Urothelium cell line (cell line): ENCODE results near the gene IL13.
"Not testable (repeated sequence)": the region's sequence is repeated elsewhere in the genome, so short reads cannot be mapped to it uniquely, and the experiment has no call there.

Experiments used
- DNase-seq: peaks from one replicate; pipeline ENCODE4 v3.0.0; 2011; ENCODE audit warnings: low spot score, mixed read lengths
- FAIRE-seq: peaks from 2 replicates; lab custom pipeline; 2011; peaks lifted over from hg19 to GRCh38; lab: Jason Lieb, UNC

Gene IL13

DNA sequence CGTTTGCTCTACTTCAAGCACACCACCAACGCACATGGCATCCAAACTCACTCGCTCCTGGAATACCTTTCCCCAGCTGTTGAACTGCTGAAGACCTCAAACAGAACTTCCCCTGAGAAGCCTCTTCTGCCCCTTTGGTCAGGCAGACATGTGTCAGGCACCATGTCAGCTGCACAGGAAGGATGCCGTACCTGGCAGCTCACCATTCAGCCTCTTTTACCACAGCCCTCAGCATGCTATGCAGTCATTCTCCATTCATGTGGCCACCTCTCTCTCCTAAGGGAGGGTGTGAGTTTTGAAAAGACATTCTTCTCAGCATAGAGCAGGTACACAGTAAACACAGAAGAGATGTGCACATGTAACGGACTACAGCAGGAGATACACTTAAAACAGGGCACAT, 30.0 kb downstream of the IL13 start:
- no peak for FAIRE-seq
- DNase-seq: no peak

DNA sequence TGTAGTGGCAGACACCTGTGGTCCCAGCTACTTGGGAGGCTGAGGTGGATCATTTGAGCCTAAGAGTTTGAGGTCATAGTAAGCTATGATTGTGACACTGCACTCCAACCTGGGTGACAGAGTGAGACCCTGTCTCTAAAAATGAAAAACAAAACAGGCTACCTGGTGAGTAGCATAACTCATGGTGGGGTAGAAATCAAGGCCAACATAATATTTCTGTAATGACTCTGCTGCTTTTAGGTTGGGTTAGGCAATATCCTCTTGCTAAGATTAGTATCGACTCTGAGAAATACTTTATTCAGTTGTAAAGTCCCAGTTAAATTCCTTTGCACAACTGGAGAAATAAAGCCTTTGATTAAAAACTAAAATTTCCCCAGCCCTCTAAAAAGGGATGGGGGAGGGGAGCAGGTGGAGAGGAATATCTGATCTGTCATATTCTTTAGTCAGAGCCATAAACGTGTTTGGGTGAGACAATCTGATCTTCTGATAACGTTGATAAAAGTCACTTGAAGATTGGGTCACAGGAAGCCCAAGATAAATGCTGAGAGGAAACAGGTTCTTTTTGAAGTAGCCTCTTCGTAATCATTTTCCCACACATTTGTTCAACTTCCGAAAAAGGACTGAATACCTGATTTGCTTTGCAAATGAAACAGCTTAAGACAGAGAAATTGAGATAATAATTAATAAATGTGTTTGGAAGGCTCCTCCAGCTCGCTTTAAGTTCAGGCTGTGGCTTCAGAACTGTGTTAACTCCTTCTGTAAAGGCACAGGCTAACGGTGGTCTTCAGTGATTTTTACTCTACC, 30.8 kb downstream of the IL13 start:
- FAIRE-seq: no peak
- DNase-seq: no peak

DNA sequence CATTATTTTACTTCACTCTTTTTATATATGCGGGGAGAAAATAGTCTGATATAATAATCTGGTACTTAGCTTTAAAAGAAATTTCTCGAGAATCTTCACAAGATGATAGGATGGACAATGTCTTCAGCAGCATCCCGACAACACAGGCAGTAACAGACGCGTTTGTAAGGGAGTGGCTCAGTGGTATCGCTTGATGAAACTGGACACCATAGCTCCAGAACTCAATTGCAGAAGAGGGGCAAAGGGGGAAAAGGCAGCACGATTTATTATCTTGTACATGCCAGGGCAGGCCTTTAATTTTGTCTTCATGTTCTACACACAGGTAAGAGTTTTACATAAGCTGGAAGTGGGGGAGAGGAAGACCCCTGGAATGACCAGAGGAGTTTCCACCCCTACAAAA, 31.5 kb downstream of the IL13 start:
- FAIRE-seq (no peak), DNase-seq (no peak)

DNA sequence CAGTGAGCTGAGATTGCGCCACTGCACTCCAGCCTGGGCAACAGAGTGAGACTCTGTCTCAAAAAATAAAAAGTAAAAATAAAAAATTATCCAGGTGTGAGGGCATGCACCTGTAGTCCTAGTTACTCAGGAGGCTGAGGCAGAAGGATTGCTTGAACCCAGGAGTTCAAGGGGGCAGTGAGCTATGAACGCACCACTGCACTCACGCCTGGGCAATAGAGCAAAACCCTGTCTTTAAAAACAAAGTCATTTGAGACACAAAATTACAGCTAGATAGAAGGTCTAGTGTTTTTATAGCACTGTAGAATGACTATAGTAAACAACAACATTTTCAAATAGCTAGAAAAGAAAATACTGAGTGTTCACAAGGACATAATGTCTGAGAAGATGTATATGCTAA, 32.2 kb downstream of the IL13 start:
- DNase-seq (no peak), FAIRE-seq (no peak)

DNA sequence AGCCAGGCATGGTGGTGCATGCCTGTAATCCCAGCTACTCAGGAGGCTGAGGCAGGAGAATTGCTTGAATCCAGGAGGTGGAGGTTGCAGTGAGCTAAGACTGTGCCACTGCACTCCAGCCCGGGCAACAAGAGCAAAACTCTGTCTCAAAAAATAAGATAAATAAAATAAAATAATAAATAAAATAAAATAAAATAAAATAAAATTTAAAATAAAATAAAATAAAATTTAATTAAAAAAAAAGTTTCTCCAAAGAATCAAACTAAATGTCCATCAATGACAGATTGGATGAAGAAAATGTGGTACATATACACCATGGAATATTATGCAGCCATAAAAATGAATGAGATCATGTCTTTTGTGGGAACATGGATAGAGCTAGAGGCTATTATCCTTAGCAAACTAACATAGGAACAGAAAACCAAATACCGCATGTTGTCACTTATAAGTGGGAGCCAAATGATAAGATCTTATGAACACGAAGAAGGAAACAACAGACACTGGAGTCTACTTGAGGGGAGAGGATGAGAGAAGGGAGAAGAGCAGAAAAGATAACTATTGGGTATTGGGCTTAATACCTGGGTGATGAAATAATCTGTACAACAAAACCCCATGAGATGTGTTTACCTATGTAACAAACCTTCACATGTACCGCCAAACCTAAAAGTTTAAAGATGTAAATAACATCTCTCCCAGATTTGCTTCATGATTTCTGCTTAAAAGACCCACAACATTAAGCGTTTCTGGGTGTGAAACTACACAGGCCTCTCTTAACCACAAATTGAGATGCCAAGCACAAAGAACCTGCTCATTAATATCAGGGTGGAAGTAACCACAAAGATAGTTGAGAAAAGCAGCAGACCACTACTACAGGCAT, 34.0 kb downstream of the IL13 start:
- FAIRE-seq, DNase-seq: not testable (repeated sequence)

DNA sequence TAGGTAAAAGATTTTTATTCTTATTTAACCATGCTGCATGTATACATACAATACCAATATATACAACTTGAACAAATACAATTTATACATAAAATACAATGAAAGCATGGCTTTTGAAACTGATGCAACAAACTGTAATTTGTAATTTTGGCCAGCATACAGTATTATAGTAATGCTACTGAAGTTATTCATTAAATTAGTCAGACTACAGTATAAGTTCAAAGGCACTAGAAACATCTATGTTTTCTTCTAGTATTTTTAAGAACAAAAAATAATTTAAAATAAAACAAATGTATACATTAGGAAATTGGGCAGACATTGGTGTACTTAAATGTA, 34.6 kb downstream of the IL13 start:
- no peak for FAIRE-seq
- DNase-seq: no peak

DNA sequence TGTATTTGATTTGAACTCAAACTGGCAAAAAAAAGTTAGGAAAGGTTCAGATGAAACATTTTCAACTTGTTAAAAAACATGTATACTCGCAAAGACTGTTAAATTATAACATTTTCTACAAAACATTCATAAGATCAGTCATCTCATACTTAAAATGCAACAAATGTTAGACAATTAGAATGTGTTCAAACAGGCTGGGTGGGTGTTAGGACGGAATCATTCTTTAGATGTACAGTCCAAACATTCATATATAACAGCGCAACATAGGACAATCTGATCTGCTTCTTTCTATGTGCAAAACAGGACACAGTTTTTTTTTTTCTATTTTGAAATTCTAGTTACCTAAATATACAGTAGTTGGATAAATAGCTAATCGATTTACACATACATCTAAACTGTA, 38.0 kb downstream of the IL13 start:
- DNase-seq (no peak), FAIRE-seq (no peak)

DNA sequence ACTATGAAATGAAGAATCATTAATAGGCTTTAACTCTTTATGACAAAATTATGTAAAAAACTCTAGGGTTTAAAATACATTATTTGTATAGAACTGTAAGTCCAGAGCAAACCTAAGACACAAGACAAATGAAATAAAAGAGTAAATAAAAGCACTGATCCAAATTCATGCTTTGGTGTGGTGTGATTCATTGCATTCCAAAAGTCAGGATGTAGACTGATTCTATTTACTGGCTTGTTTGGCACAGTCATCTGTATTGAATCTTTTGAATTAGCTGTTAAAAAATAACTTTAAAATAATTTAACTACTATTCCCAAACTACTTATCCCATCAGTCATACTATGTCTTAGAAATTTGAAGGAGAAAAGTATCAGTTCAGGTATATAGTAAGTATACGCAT, 46.9 kb downstream of the IL13 start:
- DNase-seq (no peak), FAIRE-seq (no peak)

DNA sequence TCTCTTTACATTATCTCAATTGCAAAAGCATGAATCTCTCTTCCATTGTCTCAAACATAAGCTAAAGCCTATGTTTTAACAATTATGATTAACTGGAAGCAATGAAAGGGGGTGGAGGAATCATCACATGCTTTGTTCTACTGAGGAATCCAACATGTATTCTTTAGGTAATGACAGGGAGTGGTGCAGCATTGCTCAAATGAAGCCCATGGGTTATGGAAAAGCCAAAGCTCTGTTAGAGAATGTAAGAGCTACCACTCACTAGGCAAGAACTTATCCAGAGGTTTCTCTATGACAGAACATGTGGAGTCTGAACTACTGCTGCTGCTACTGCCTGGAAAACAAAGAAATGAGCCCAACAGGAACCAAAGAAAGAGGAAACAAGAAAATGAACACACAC, 50.7 kb downstream of the IL13 start:
- FAIRE-seq (no peak), DNase-seq (no peak)
